ENCODE results near the gene CDCA4. TPM values are rescaled to one million over a fixed set of nuclear protein-coding genes. Genes with fewer than 3 reads are reported as not detected.
A peak's percentile ranks its signal among the peaks of the same experiment; 100 is the strongest.

Gene CDCA4
- total and polyA plus RNA-seq, 10 of the 15 experiments (the other 5 are each of a cell fraction or from before 2014, with no cell fraction given) = 10.4 to 64.0 (median 52.1) TPM

DNA sequence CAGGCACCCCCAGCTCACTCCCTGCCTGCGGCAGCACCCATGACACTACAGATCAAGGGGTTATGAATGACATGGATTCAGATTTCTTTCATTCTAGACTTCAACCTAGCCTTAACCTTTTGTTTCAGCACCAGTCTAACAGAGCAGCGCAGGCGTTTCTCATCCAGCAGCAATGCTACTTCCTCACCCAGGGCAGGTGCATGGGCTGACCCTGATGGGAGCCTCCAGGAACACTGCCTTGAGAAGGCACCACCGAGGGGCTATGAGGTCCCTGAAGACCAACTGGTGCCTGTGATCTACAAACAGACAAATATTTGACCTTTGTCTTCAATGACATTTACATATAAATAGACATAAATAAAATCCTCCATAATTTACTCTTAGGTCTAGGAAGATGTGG lies 10.8 kb downstream of the CDCA4 start (continued):
- TF ChIP-seq STAT1 (conservative IDR thresholded peaks at IDR 0.05) = no peak
- no peak for TF ChIP-seq CBX5 (IDR thresholded peaks at IDR 0.05; ENCODE audit: low read depth)
- TF ChIP-seq TCF7 (IDR thresholded peaks at IDR 0.05; ENCODE audit: borderline replicate concordance) = no peak

DNA sequence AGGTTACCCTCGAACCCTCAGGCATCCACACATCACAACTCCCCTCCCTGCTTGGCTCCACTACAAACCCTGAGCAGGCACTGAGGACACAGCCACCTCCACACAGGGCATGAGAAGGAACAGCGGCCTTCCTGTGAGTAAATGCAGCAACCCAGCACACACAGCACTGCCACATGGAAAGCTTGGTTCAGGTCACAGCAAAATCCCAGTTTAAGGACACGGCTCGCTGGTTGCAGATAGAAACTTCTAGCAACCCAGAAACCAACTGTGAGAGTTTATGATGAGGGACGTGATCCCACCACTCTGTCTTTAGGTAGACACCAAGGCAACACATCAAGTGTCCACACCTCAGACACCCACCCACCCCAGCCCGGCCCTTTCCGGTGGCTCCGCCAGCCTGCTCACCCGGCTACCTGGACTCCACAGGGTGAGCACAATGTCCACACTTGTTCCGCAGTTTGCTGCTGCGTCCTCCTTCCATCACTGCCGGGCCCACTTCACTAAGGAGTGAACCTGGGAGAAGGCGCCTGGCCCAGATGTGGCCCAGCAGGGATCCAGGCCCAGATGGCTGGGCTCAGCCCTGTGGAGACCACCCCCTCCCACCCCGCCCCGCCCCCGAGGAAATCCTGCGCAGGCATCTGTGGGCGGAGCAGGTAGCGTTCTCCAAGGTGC lies 13.2 kb downstream of the CDCA4 start:
- no TSS peak for BruUV-seq (replicated peaks)
- TF ChIP-seq, protein P1, sequence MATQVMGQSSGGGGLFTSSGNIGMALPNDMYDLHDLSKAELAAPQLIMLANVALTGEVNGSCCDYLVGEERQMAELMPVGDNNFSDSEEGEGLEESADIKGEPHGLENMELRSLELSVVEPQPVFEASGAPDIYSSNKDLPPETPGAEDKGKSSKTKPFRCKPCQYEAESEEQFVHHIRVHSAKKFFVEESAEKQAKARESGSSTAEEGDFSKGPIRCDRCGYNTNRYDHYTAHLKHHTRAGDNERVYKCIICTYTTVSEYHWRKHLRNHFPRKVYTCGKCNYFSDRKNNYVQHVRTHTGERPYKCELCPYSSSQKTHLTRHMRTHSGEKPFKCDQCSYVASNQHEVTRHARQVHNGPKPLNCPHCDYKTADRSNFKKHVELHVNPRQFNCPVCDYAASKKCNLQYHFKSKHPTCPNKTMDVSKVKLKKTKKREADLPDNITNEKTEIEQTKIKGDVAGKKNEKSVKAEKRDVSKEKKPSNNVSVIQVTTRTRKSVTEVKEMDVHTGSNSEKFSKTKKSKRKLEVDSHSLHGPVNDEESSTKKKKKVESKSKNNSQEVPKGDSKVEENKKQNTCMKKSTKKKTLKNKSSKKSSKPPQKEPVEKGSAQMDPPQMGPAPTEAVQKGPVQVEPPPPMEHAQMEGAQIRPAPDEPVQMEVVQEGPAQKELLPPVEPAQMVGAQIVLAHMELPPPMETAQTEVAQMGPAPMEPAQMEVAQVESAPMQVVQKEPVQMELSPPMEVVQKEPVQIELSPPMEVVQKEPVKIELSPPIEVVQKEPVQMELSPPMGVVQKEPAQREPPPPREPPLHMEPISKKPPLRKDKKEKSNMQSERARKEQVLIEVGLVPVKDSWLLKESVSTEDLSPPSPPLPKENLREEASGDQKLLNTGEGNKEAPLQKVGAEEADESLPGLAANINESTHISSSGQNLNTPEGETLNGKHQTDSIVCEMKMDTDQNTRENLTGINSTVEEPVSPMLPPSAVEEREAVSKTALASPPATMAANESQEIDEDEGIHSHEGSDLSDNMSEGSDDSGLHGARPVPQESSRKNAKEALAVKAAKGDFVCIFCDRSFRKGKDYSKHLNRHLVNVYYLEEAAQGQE (IDR thresholded peaks at IDR 0.05; ENCODE audit: low read depth, low read length) = no peak
- TF ChIP-seq IKZF1 (conservative IDR thresholded peaks at IDR 0.05) (no peak), POLR2A (IDR thresholded peaks at IDR 0.05; ENCODE audit: low read depth, low read length) (peak; percentile 64; the same call in 1 of the 2 replicates)
- TF ChIP-seq, protein P2, sequence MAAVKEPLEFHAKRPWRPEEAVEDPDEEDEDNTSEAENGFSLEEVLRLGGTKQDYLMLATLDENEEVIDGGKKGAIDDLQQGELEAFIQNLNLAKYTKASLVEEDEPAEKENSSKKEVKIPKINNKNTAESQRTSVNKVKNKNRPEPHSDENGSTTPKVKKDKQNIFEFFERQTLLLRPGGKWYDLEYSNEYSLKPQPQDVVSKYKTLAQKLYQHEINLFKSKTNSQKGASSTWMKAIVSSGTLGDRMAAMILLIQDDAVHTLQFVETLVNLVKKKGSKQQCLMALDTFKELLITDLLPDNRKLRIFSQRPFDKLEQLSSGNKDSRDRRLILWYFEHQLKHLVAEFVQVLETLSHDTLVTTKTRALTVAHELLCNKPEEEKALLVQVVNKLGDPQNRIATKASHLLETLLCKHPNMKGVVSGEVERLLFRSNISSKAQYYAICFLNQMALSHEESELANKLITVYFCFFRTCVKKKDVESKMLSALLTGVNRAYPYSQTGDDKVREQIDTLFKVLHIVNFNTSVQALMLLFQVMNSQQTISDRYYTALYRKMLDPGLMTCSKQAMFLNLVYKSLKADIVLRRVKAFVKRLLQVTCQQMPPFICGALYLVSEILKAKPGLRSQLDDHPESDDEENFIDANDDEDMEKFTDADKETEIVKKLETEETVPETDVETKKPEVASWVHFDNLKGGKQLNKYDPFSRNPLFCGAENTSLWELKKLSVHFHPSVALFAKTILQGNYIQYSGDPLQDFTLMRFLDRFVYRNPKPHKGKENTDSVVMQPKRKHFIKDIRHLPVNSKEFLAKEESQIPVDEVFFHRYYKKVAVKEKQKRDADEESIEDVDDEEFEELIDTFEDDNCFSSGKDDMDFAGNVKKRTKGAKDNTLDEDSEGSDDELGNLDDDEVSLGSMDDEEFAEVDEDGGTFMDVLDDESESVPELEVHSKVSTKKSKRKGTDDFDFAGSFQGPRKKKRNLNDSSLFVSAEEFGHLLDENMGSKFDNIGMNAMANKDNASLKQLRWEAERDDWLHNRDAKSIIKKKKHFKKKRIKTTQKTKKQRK (IDR thresholded peaks at IDR 0.05; ENCODE audit: low read depth, low read length) = no peak
- CTCF ChIA-PET = interaction anchor here (0.7 kb wide), 1 partner anchor 77 kb away, joined by 3 read pairs; no protein-coding TSS in a partner anchor
- peaks cover 34% of the 10 kb centered on the region for H3K79me2 ChIP-seq (ENCODE audit: control insufficient read depth, insufficient read depth, low read length)
- intact Hi-C loops (cut with micrococcal nuclease; ENCODE audit: unreplicated experiment) = no loop called here
- ATAC-seq (no peak), DNase-seq (ENCODE audit: low read depth, low spot score) (no peak), FAIRE-seq (no peak)
- H3K4me3 ChIP-seq = no peak overlapping the region
- H3K27me3 ChIP-seq (replicated peaks in 1 of 2; ENCODE audit: control insufficient read depth in 2 of 2, insufficient read depth in 2 of 2, low read length in 1 of 2) = no peaks in the 10 kb centered on the region
- RAD21 ChIA-PET (ENCODE audit: unreplicated experiment) = no interaction called here
- no peak overlapping the region for H3K9ac ChIP-seq (ENCODE audit: control insufficient read depth, insufficient read depth, low read length)
- H2AFZ ChIP-seq (ENCODE audit: control insufficient read depth, low read depth, low read length) = no peak overlapping the region
- SMC1A ChIA-PET (ENCODE audit: uncharacterized antibody, unreplicated experiment) = no interaction called here
- no peaks in the 10 kb centered on the region; the same call in none of the 2 replicates for H4K20me1 ChIP-seq (ENCODE audit: control insufficient read depth, insufficient read depth)
- no peaks in the 10 kb centered on the region for H3K9me3 ChIP-seq (replicated peaks; ENCODE audit: control insufficient read depth, insufficient read depth, low read length)
- no peak overlapping the region for H3K27ac ChIP-seq (ENCODE audit: control insufficient read depth, insufficient read depth)
- POLR2A ChIA-PET = no interaction called here
- 100% methylated on average over 14 of the region's 19 CpGs for WGBS (ENCODE audit: insufficient coverage, insufficient replicate concordance, low lambda C conversion rate, missing lambda C conversion rate)
- in situ Hi-C loops (cut with MboI) = no loop called here
- no peaks in the 10 kb centered on the region for H3K4me1 ChIP-seq (ENCODE audit: control insufficient read depth, insufficient read depth, low read length)
- H3K4me2 ChIP-seq (ENCODE audit: control insufficient read depth, insufficient read depth) = no peak overlapping the region
- H3K36me3 ChIP-seq (ENCODE audit: control insufficient read depth in 2 of 2, insufficient read depth in 2 of 2, low read length in 1 of 2) = peaks cover 31 to 48% of the 10 kb centered on the region in 2 experiments

Data from GM12878 (cell line).